A673 (cell line): ENCODE measurements around the gene FAIM. TPM values are rescaled to one million over a fixed set of nuclear protein-coding genes. Genes with fewer than 3 reads are reported as not detected.

ENCODE experiments used
- BruUV-seq: library from RNA; stranded (reverse); fragments of 400-500 nt; replicated peaks from 2 replicates; lab custom pipeline; 2021; lab: Mats Ljungman, UMichigan
- CTCF ChIA-PET: fragments of 300-600 bp; sonication (Branson Sonifier 250); formaldehyde crosslinking; loops from one replicate; lab custom pipeline; 2022; ENCODE audit warnings: antibody characterized with exemption; lab: Charles Lee
- POLR2A ChIA-PET: fragments of 300-600 bp; sonication (Branson Sonifier 250); formaldehyde crosslinking; loops from one replicate; lab custom pipeline; 2022; ENCODE audit warnings: antibody characterized with exemption; ENCODE audit not compliant: low non-redundant PET; lab: Charles Lee
- DNase-seq: peaks from one replicate; pipeline ENCODE4 v3.0.0-alpha.2; 2015; ENCODE audit warnings: low spot score
- H3K27ac ChIP-seq: fragments of 200-600 bp; sonication (generic); 2 replicates; pipeline ENCODE4 v1.5.1; 2016; ENCODE audit warnings: mixed run types, low read depth, mild to moderate bottlenecking, mixed read lengths, antibody characterized with exemption, low read length; ENCODE audit not compliant: poor library complexity, severe bottlenecking
- H3K27me3 ChIP-seq: fragments of 200-600 bp; sonication (generic); replicated peaks from 2 replicates; pipeline ENCODE4 v1.6.1; 2017; ENCODE audit warnings: mixed run types, low read depth, mild to moderate bottlenecking, mixed read lengths, antibody characterized with exemption, low read length; ENCODE audit not compliant: insufficient read depth, poor library complexity
- H3K36me3 ChIP-seq: fragments of 200-600 bp; sonication (generic); 2 replicates; pipeline ENCODE4 v1.6.1; 2016; ENCODE audit warnings: mixed run types, mild to moderate bottlenecking, mixed read lengths, antibody characterized with exemption, low read length; ENCODE audit not compliant: insufficient read depth, poor library complexity, severe bottlenecking
- H3K4me1 ChIP-seq: fragments of 200-600 bp; sonication (generic); 2 replicates; pipeline ENCODE4 v1.6.1; 2017; ENCODE audit warnings: mixed run types, mild to moderate bottlenecking, mixed read lengths, antibody characterized with exemption, low read length; ENCODE audit not compliant: insufficient read depth, poor library complexity, severe bottlenecking
- H3K4me3 ChIP-seq: fragments of 200-600 bp; sonication (generic); 2 replicates; pipeline ENCODE4 v1.5.1; 2016; ENCODE audit warnings: low read depth, mixed run types, mild to moderate bottlenecking, mixed read lengths, low read length; ENCODE audit not compliant: poor library complexity, severe bottlenecking
- H3K9me3 ChIP-seq: fragments of 200-600 bp; sonication (generic); 2 replicates; pipeline ENCODE4 v1.6.1; 2016; ENCODE audit warnings: mixed run types, low read depth, mild to moderate bottlenecking, mixed read lengths, antibody characterized with exemption, low read length; ENCODE audit not compliant: poor library complexity, severe bottlenecking
- EZH2 ChIP-seq: fragments of 200-600 bp; sonication (generic); IDR thresholded peaks from 2 replicates; pipeline ENCODE4 v1.6.1; 2017; ENCODE audit warnings: borderline replicate concordance, low read depth, mild to moderate bottlenecking, mixed read lengths, antibody characterized with exemption, low read length; ENCODE audit not compliant: poor library complexity, severe bottlenecking
- intact Hi-C: fragments of 100-400 bp; cut with micrococcal nuclease; formaldehyde crosslinking; loops from one replicate; pipeline ENCODE4 v1.10.0; 2022; ENCODE audit not compliant: unreplicated experiment
- total RNA-seq: library from RNA; stranded (reverse); gene quantifications from 2 replicates; pipeline ENCODE4 v1.2.3, GENCODE V29; 2021
- TF ChIP-seq, protein P1 (sequence below): fragments of 300-800, 200-600 bp; sonication (generic); conservative IDR thresholded peaks from 2 replicates; pipeline ENCODE4 v1.5.1; 2017; ENCODE audit warnings: low read depth, mild to moderate bottlenecking, antibody characterized with exemption, low read length, moderate library complexity, mixed read lengths

Gene FAIM
- total RNA-seq, 1 experiment from 2014 or later = 15.0 TPM

DNA sequence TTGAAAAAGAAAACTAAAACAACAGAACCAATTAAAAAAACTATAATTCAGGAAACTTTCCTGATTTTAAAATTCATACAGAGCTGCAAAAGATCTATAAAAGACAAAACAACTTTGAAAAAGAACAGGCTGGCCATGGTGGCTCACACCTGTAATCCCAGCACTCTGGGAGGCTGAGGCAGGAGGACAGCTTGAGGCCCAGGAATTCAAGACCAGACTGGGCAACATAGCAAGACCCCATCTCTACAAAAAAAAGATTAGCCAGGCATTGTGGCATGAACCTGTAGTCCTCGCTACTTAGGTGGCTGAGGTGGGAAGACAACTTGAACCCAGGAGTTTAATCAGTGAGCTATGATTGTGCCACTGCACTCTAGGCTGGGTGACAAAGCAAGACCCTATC lies 21.2 kb upstream of the FAIM start:
- Histone ChIP-seq H3K27me3 (no peaks in the 10 kb centered on the region), H3K36me3 (no peaks in the 10 kb centered on the region), H3K27ac (no peak overlapping the region), H3K4me3 (no peak overlapping the region), H3K4me1 (no peaks in the 10 kb centered on the region), H3K9me3 (no peaks in the 10 kb centered on the region)
- no TSS peak for BruUV-seq
- TF ChIP-seq EZH2 = no peak
- TF ChIP-seq, protein P1, sequence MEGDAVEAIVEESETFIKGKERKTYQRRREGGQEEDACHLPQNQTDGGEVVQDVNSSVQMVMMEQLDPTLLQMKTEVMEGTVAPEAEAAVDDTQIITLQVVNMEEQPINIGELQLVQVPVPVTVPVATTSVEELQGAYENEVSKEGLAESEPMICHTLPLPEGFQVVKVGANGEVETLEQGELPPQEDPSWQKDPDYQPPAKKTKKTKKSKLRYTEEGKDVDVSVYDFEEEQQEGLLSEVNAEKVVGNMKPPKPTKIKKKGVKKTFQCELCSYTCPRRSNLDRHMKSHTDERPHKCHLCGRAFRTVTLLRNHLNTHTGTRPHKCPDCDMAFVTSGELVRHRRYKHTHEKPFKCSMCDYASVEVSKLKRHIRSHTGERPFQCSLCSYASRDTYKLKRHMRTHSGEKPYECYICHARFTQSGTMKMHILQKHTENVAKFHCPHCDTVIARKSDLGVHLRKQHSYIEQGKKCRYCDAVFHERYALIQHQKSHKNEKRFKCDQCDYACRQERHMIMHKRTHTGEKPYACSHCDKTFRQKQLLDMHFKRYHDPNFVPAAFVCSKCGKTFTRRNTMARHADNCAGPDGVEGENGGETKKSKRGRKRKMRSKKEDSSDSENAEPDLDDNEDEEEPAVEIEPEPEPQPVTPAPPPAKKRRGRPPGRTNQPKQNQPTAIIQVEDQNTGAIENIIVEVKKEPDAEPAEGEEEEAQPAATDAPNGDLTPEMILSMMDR = no peak
- ChIA-PET CTCF (interaction anchor here (0.9 kb wide), 1 partner anchor 328 kb away, joined by 4 read pairs; no protein-coding TSS in a partner anchor), POLR2A (no interaction called here)
- intact Hi-C loops = no loop called here
- DNase-seq = no peak

DNA sequence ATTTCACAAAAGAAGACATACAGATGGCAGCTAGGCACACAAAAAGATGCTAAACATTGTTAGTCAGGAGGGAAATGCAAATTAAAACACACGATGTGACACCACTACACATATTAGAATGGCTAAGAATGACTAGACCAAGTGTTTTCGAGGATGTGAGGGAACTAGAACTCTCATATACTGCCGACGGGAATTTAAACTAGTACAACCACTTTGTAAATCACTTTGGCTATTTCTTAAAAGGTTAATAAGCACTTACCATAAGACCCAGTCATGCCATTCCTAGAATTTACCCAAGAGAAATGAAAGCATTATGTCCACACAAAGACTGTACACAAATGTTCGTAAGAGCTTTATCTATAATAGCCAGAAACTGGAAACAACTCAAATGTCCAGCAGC lies 20.1 kb upstream of the FAIM start:
- ChIA-PET CTCF (no interaction called here), POLR2A (no interaction called here)
- no peak for TF ChIP-seq EZH2
- TF ChIP-seq, protein P1 = no peak
- no TSS peak for BruUV-seq
- intact Hi-C loops = no loop called here
- no peak overlapping the region for H3K4me3 ChIP-seq
- H3K36me3 ChIP-seq = no peaks in the 10 kb centered on the region
- H3K4me1 ChIP-seq = peaks cover 3% of the 10 kb centered on the region
- no peak for DNase-seq
- no peaks in the 10 kb centered on the region for H3K27me3 ChIP-seq
- no peaks in the 10 kb centered on the region for H3K9me3 ChIP-seq
- no peak overlapping the region for H3K27ac ChIP-seq

DNA sequence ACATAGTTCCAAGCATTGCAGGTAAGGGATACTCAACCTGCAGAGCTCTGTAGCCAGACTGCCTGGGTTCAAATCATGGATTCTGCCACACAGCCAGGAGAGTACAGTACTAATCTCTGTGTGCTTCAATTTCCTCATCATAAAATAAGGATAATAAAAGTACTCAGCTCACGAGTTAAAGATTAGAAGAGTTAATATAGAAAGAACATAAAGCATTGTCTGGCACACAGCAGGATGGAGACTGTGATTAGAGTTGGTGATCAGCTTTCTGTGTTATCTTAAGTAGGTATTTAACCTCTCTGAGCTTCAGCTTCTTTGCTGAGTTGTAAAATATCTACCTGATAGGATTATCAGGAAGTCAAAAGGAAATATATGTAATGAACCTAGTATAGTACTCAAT lies 17.2 kb upstream of the FAIM start:
- DNase-seq = no peak
- CTCF ChIA-PET = no interaction called here
- Histone ChIP-seq H3K27ac (no peak overlapping the region), H3K4me3 (no peak overlapping the region), H3K4me1 (peaks cover 3% of the 10 kb centered on the region), H3K27me3 (no peaks in the 10 kb centered on the region), H3K36me3 (no peaks in the 10 kb centered on the region), H3K9me3 (no peaks in the 10 kb centered on the region)
- BruUV-seq = no TSS peak
- intact Hi-C loops = loop anchor here (5.0 to 10.0 kb wide), 4 partner anchors 114 to 733 kb away; no protein-coding TSS in a partner anchor
- POLR2A ChIA-PET = no interaction called here
- TF ChIP-seq, protein P1 = no peak
- no peak for TF ChIP-seq EZH2
